Measurements from ENCODE around the gene TRMT11.

GRCh38 chr6:126083875-126084274, 97.5 kb downstream of the TRMT11 start:
- TF ChIP-seq CTCF (IDR thresholded peaks at IDR 0.05; ENCODE audit: insufficient read depth, low read length) (no peak), GABPA (IDR thresholded peaks at IDR 0.05; ENCODE audit: low read depth) (no peak), POLR2AphosphoS5 (IDR thresholded peaks at IDR 0.05; ENCODE audit: low read depth) (no peak), REST (IDR thresholded peaks at IDR 0.05; ENCODE audit: insufficient replicate concordance, low read depth) (no peak), SPI1 (IDR thresholded peaks at IDR 0.05; ENCODE audit: borderline replicate concordance, low read depth) (no peak)
